HG03520 (cell line): ENCODE results near the gene B4GAT1.
"Not testable (repeated sequence)": the region's sequence is repeated elsewhere in the genome, so short reads cannot be mapped to it uniquely, and the experiment has no call there.

Experiments
- ATAC-seq: cut with Tn5 transposase; IDR thresholded peaks from one replicate; pipeline ENCODE4 v1.9.1; 2021; ENCODE audit warnings: mild to moderate bottlenecking, moderate library complexity; ENCODE audit not compliant: unreplicated experiment

Gene B4GAT1

DNA sequence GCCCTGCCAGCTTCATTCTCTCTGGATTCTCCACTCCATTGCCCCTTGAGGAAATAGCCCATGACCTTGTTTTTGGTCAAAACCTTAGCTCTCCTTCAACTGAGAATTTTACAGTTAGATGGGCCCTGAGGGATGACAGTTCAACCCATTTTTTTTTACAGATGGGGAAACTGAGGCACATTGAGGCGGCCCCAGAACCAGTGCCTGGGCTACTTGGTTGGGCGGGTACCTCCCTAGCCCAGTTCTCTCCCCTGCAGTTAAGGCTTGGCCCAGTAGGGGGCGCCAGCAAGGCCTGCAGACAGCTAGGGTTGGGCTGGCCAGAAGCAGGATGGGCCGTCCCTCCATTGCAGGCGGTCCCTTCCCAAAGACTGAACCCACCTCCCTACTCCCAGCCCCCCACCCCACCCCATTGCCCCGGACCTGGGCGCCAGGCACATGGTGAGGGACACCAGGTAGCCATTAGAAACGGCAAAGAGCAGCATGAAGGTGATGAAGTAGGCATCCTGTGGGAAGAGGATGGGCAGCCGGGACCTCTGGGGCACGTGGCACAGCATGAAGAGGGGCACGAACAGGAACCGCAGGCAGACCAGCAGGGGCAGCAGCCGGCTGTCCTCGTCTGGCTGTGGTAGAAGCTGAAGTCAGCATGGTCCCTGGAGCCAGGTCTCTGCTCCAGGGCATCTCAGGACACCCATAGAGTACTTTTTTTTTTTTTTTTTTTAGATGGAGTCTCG lies 16.5 kb upstream of the B4GAT1 start:
- ATAC-seq, result no peak

DNA sequence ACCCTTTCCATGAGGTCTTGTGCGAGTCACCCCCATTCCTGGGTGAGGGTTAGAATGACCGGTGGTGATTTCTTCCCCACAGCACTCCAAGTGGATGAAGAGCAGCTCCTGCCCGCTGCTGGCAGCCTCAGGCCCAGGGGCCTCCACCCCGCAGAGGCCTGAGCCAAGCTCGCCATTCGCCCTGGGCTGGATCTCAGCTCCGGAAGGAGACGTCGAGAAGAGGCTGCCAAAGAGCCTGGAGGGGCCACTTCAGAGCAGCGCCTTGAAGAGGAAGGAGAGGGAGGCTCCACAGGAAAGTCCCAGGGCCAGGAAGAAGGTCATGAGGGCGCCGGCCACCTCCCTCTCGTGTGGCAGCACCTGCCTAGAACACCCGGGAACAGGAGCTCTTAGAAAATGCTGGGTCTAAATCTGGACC lies 15.8 kb upstream of the B4GAT1 start:
- no peak for ATAC-seq

DNA sequence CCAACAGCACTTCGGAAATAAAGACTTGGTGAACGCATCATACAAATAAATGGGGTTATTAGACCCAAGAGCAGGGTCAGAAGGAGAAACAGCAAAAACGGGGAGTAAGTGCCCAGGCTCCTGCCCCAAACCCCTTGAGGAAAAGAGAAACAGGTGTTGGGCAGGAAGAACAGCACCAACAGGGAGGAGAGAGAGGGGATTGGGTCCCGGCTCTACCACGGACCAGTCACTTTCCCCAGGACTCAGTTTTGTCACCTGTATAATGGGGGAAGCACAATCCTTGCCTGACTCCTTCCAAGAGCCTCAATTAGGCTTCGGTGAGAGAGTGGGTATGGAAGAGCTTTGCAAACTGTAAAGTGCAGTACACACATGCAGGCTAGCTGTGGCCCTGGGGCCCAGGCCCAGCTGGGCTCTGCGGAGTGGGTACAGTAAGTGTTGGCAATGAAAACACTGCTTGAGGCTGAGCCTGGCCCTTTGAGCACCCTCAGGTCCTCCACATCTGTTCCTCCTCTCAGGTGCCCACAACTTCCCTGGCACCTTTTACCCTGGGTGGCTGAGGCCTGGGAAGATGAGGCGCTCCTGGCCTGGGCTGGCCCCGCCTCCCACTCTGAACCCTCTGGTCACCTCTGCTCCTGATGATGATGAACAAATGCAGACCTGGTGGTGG lies 15.2 kb upstream of the B4GAT1 start:
- no peak for ATAC-seq

DNA sequence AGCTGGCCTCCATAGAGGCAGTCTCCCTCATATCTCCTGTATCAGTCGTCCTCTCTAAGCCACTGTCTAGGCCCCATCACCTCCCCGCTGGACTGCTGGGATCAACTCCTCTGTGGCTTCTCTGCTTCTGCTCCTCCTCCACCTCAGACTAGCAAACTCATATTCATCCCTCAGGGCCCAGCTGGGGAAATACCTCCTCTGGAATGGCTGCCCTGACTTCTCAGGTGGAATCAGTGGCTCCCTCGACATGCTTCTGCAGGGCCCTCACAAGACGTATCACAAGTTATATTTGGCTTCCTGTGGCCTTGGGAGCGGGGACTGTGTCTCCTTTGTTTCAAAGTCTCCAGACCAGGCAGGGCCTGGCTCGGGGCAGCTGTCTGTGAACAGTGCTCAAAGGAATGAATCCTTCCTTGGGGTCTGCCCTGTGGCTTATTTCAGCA lies 14.1 kb upstream of the B4GAT1 start:
- ATAC-seq, result no peak

DNA sequence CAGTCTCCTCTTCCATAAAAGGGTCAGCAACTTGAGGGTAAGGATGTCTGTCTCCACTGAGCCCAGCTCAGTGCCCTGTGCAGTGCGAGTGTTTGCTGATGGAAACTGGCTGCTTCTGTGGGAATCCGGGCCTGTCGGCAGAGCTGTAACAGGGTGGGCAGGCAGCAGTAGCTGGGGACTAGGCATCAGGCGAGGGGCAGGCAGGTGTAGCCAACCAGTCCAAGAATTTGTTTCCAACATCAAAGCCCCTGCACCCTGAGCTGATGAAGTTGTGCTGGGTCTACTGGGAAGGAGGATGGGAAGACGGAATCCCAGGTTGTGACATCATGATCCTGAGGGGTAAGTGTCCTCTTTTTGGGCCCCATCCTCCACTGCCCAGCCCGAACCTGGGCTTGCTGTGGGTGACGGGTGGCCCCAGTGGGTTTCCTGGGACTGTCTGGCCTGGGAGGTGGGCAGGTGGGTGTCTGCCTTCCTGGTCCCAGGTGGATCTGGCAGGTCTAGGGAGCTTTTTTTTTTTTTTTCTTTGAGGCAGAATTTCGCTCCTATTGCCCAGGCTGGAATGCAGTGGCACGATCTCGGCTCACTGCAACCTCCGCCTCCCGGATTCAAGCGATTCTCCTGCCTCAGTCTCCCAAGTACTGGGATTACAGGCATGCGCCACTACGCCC lies 13.1 kb upstream of the B4GAT1 start:
- ATAC-seq, result no peak

DNA sequence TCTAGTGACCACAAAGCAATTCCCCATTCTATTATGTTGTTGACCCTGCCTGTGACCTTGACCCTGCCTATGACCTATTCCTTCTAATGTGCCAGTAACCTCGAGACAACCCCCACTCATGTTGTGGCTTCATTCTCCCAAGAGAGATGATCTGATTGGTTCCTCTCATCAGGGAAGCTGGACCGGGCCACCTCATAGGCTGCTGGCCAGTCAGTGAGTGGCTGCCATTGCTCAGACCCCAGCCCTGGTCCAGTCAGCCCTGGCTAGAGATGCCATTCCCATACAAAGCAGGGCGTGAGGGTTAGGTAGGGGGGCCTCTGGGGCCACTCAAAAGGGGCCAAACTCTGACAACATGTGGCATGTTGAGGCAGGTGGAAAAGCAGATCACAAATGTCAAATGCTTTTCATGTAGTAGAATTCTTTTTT lies 12.2 kb upstream of the B4GAT1 start:
- ATAC-seq, result no peak

GRCh38 chr11:66350560-66351235 lies 3.3 kb upstream of the B4GAT1 start:
- ATAC-seq, result not testable (repeated sequence)

- ATAC-seq, result no peak
These were observed 1.6 kb upstream of the B4GAT1 start for GRCh38 chr11:66349084-66349386.

DNA sequence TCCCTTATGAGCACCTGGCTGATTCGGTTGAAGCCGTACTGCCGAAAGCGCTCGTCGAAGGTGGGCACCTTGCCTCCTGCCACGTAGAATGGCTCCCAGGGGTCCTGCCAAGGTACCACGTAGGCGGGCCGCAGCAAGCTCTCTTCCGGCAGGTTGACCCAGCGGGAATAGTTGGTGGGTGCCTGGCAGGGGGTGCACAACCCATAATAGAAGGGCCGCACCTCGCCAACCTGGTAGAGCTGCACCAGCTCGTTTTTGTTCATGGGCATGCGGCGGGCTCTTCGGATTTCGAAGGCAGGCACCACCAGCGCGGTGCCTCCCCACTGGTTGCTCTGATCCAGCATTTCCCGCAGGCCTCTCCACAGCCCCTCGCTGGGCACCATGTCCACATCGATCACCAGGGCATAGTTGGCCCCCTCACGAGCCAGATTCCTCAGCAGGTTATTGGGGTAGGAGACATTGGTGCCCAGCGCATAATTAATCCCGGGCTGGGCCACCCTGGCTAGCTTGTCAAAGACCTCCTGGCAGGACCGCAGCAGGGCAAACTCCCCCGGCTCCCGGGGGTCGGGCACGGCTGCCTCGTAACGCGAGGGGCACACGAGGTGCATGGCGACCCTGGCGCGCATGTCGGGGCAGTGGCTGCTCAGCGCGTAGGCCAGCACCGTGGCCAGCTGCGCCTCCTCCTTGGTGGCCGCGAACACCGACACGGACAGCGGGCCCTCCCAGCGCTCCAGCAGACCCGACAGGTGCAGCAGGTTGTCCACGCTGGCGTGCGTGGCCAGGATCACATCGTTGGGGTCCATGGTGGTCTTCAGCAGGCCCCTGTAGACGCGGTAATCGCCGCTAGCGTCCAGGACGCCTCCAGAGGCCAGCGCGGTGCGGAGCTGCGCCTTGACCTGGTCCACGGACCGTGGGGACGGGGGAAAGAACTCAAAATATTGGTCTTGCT lies 679 bp downstream of the B4GAT1 start:
- no peak for ATAC-seq

DNA sequence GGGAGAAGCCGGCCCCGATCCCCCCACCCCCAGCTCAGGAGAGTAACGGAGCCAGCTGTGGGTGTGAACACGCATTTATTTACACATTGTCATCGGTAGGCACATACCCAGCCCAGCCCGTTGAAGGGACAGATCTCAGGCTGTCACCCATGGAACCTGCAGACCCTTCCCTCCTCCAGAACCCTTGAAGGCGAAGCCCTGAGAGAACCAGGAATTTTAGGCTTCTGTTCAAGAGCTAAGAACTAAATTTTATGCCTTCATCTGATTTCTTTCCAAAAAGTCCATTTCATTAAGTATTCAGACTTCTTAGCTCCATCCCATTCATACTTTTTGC lies 2.1 kb downstream of the B4GAT1 start:
- peak; percentile 3 for ATAC-seq

- ATAC-seq, result peak; percentile 67
These were observed 2.7 kb downstream of the B4GAT1 start, which contains the start of gene BRMS1 for GRCh38 chr11:66344550-66345315. Gene BRMS1, minus strand, starts transcription at chr11:66345104. Its CDS starts 2,870 bp downstream, at chr11:66342234.

DNA sequence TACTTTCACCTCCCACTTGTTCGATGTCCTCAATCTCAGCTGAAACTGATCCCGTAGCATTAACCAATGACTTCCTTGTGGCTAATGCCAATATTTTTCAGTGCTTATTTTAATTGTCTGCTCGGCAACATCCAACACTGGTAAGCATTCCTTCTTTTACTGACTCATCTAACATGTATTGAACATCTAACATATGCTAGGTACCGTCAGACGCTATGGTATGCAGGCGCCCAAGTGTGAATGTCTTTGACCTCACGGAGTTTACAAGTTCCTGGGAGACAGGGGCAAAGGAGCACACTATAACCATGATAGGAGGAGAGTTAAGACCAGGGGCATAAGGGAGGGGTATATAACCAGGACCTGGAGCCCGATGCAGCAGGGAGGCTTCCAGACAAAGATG lies 4.3 kb downstream of the B4GAT1 start:
- ATAC-seq, result no peak

DNA sequence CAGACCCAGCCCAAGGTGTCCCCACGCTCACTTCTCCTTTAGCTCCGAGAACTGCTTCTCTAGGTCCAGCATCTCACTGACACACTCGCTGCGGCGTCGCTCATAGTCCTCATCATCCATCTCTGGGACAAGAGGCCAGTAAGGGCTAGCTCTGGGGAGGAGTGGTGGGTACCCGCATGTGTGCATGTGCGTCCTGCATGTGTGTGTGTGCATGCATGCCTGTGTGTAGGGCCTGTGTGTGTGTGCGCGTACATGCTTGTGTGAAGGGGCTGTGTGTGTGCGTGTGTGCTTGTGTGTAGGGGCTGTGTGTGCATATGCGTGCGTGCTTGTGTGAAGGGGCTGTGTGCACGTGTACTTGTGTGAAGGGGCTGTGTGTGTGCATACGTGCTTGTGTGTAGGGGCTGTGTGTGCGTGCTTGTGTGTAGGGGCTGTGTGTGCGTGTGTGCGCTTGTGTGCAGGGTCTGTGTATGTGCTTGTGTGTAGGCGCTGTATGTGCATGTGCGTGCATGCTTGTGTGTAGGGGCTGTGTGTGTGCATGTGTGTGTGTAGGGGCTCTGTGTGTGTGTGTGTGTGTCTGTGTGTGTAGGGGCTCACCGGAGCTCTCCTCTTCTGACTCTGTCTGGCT lies 5.8 kb downstream of the B4GAT1 start:
- ATAC-seq, result no peak

- no peak for ATAC-seq
These were observed 6.6 kb downstream of the B4GAT1 start for GRCh38 chr11:66340596-66341501.

GRCh38 chr11:66339686-66340483 lies 7.5 kb downstream of the B4GAT1 start:
- ATAC-seq, result no peak

DNA sequence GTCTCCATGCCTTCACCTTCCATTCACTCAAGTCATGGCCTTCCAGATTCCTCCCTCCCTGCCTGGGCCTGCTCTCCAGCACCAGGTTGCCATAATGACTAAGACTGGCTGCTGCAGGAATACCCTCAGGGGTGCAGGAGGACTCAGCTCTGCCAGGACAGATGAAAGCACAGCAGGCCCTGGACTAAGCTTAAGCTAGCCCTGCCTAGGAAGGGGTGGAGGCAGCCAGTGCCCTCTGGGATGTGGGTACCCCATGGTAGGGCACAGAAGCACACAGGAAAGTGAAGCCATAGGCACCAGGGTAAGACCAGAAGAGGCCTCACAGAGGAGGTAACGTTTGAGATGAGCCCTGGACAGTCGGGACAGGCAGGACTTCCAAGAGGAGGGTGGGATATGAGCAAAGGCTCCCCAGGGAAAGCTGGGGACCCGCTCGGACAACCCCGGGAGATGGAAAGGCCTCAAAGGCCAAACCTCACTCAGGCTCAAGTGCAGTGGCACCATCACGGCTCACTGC lies 8.2 kb downstream of the B4GAT1 start:
- ATAC-seq, result no peak
